Activated T-cell treated with anti-CD3 and anti-CD28 coated beads, Interleukin-2, amount 50 U/mL, for 48 hours (primary cell): ENCODE results near the gene TMEM132E.

Source experiments
- DNase-seq, 2 experiments: peaks; one replicate each; pipeline ENCODE4 v3.0.0-alpha.2; 2020

The TMEM132E gene

GRCh38 chr17:34603974-34604373, 24.6 kb downstream of the TMEM132E start:
- no peak for DNase-seq

GRCh38 chr17:34606763-34607162, 27.4 kb downstream of the TMEM132E start:
- DNase-seq, result no peak

GRCh38 chr17:34607917-34608316, 28.5 kb downstream of the TMEM132E start:
- no peak for DNase-seq

- DNase-seq, result no peak
Observed at GRCh38 chr17:34609210-34609609, 29.8 kb downstream of the TMEM132E start.

- no peak for DNase-seq
Observed at GRCh38 chr17:34610039-34610438, 30.7 kb downstream of the TMEM132E start.

- DNase-seq, result no peak
Observed at GRCh38 chr17:34610506-34610905, 31.1 kb downstream of the TMEM132E start.

GRCh38 chr17:34613064-34614019, 34.0 kb downstream of the TMEM132E start:
- peak in 1 of 2 experiments; percentile 22 for DNase-seq

- DNase-seq, result no peak
Observed at GRCh38 chr17:34614698-34615097, 35.3 kb downstream of the TMEM132E start.

- no peak for DNase-seq
Observed at GRCh38 chr17:34615326-34615725, 35.9 kb downstream of the TMEM132E start.

- DNase-seq, result no peak
Observed at GRCh38 chr17:34616148-34616547, 36.8 kb downstream of the TMEM132E start.

- DNase-seq, result no peak
Observed at GRCh38 chr17:34617398-34617797, 38.0 kb downstream of the TMEM132E start.

GRCh38 chr17:34619687-34620217, 40.4 kb downstream of the TMEM132E start:
- no peak for DNase-seq

GRCh38 chr17:34620458-34620857, 41.1 kb downstream of the TMEM132E start:
- no peak for DNase-seq

GRCh38 chr17:34622862-34623623, 43.7 kb downstream of the TMEM132E start:
- no peak for DNase-seq

- DNase-seq, result no peak
Observed at GRCh38 chr17:34623856-34624766, 44.7 kb downstream of the TMEM132E start.

- DNase-seq, result no peak
Observed at GRCh38 chr17:34624767-34625383, 45.5 kb downstream of the TMEM132E start.

GRCh38 chr17:34626121-34626681, 46.8 kb downstream of the TMEM132E start:
- peak in 1 of 2 experiments; percentile 28 for DNase-seq

GRCh38 chr17:34628879-34629278, 49.5 kb downstream of the TMEM132E start:
- DNase-seq, result no peak

- no peak for DNase-seq
Observed at GRCh38 chr17:34633351-34633750, 54.0 kb downstream of the TMEM132E start.

- no peak for DNase-seq
Observed at GRCh38 chr17:34633760-34634159, 54.4 kb downstream of the TMEM132E start.

- no peak for DNase-seq
Observed at GRCh38 chr17:34634551-34635160, 55.3 kb downstream of the TMEM132E start.
